CD8-positive, alpha-beta memory T cell (primary cell): ENCODE measurements around the gene KIR3DL2. TPM values are rescaled to one million over a fixed set of nuclear protein-coding genes. Genes with fewer than 3 reads are reported as not detected.

Experiments
- CTCF ChIA-PET: fragments of 350-600 bp; sonication (Branson Sonifier 250); formaldehyde crosslinking; loops from one replicate; lab custom pipeline; 2021; ENCODE audit warnings: antibody characterized with exemption; lab: Charles Lee
- POLR2A ChIA-PET: fragments of 350-600 bp; sonication (Branson Sonifier 250); formaldehyde crosslinking; loops from one replicate; lab custom pipeline; 2021; ENCODE audit warnings: antibody characterized with exemption; lab: Charles Lee
- DNase-seq, 5 donors: peaks; one replicate each; pipeline versions ENCODE4 v3.0.0 to v3.0.0-alpha.2; 2020 to 2022; ENCODE audit warnings: mixed read lengths in 1 of 5
- H3K27ac ChIP-seq: one replicate; pipeline ENCODE4 v1.7.0; 2013; ENCODE audit warnings: low read depth, mild to moderate bottlenecking, low read length, moderate library complexity
- H3K27me3 ChIP-seq: 2 replicates; pipeline ENCODE4 v1.7.0; 2013; ENCODE audit warnings: low read length, mild to moderate bottlenecking; ENCODE audit not compliant: insufficient read depth, poor library complexity, severe bottlenecking
- H3K36me3 ChIP-seq: 2 replicates; pipeline ENCODE4 v1.7.0; 2013; ENCODE audit warnings: mild to moderate bottlenecking, low read length, moderate library complexity; ENCODE audit not compliant: insufficient read depth
- H3K4me1 ChIP-seq: 2 replicates; pipeline ENCODE4 v1.7.0; 2013; ENCODE audit warnings: mild to moderate bottlenecking, low read length, moderate library complexity; ENCODE audit not compliant: insufficient read depth
- H3K4me3 ChIP-seq: 2 replicates; pipeline ENCODE4 v1.7.0; 2013; ENCODE audit warnings: mild to moderate bottlenecking, low read length
- H3K9me3 ChIP-seq: 2 replicates; pipeline ENCODE4 v1.7.0; 2013; ENCODE audit warnings: mild to moderate bottlenecking, low read length
- H3K27ac Mint-ChIP-seq, 8 donors: one replicate each; pipeline ENCODE4 v1.8.0; 2020 to 2021; ENCODE audit warnings: mixed read lengths in 8 of 8, mild to moderate bottlenecking in 6 of 8, inconsistent platforms in 3 of 8, moderate library complexity in 3 of 8
- H3K27me3 Mint-ChIP-seq, 2 donors: one replicate each; pipeline ENCODE4 v1.8.0; 2020 to 2021; ENCODE audit warnings: mixed read lengths in 2 of 2, mild to moderate bottlenecking in 1 of 2, moderate library complexity in 1 of 2
- H3K36me3 Mint-ChIP-seq, 3 donors: one replicate each; pipeline ENCODE4 v1.8.0; 2020 to 2021; ENCODE audit warnings: mixed read lengths in 3 of 3, inconsistent platforms in 1 of 3, mild to moderate bottlenecking in 1 of 3
- H3K4me1 Mint-ChIP-seq, 3 donors: one replicate each; pipeline ENCODE4 v1.8.0; 2020 to 2021; ENCODE audit warnings: mixed read lengths in 3 of 3, inconsistent platforms in 1 of 3, mild to moderate bottlenecking in 1 of 3
- H3K4me3 Mint-ChIP-seq, 7 donors: one replicate each; pipeline ENCODE4 v1.8.0; 2020 to 2021; ENCODE audit warnings: mixed read lengths in 7 of 7, mild to moderate bottlenecking in 6 of 7, moderate library complexity in 4 of 7, inconsistent platforms in 2 of 7
- H3K9me3 Mint-ChIP-seq, 5 donors: one replicate each; pipeline ENCODE4 v1.8.0; 2020 to 2022; ENCODE audit warnings: mixed read lengths in 5 of 5, mild to moderate bottlenecking in 3 of 5, moderate library complexity in 2 of 5, inconsistent platforms in 1 of 5
- polyA plus RNA-seq: library from polyadenylated mRNA; unstranded; fragments of 300-500 nt; fragmentation: Illumina TruSeq; gene quantifications from one replicate; pipeline ENCODE4 v1.2.3, GENCODE V29; 2021
- total RNA-seq, 2 experiments: library from RNA; stranded (reverse); gene quantifications; one replicate each; pipeline ENCODE4 v1.2.3, GENCODE V29; 2021

KIR3DL2 gene
- total and polyA plus RNA-seq, 3 experiments from 2014 or later: 0.27 to 16.8 (median 0.28) TPM

DNA sequence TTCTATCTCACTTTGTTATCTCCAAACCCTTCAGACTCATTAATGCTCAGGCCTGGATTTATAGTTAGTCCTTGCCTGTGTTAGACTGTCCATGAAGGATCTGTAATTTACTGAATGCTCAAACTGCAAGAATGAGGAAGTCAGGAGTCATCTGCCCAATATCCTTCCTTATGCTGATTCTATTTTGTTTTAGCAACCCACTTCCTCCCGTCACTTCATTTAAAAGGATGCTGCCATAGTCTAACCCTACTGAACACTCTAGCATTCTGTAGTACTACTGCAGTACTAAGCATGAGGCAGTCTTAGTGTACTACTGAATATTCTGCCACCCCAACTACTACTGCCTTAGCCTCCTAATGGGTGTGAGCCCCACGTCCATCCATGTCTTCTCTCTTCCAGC is 25.3 kb downstream of the KIR3DL2 start:
- Histone ChIP-seq H3K4me3 (no peak overlapping the region), H3K9me3 (no peaks in the 10 kb centered on the region), H3K36me3 (no peaks in the 10 kb centered on the region), H3K4me1 (no peaks in the 10 kb centered on the region), H3K27me3 (no peaks in the 10 kb centered on the region), H3K27ac (no peak overlapping the region)
- no peaks in the 10 kb centered on the region for H3K36me3 Mint-ChIP-seq
- ChIA-PET POLR2A (no interaction called here), CTCF (no interaction called here)
- H3K27me3 Mint-ChIP-seq: peaks cover 4 to 16% of the 10 kb centered on the region in 2 donors
- no peaks in the 10 kb centered on the region for H3K9me3 Mint-ChIP-seq
- no peaks in the 10 kb centered on the region for H3K4me1 Mint-ChIP-seq
- no peak overlapping the region for H3K27ac Mint-ChIP-seq
- DNase-seq: no peak
- H3K4me3 Mint-ChIP-seq: no peak overlapping the region

DNA sequence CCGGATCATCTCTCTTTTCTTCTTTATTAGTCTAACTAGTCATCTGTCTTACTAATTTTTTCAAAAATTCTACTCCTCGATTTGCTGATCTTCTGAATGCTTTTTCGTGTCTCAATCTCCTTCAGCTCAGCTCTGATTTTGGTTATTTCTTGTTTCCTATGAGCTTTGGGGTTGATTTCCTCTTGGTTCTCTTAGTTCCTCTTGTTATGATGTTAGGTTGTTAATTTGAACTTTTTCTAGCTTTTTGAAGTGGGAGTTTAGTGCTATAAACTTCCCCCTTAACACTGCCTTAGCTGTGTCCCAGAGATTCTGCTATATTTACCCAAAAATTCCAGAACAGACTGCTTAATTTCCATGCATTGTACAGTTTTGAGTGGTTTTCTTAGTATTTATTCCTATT is 27.2 kb downstream of the KIR3DL2 start:
- no peak for DNase-seq
- Mint-ChIP-seq H3K27ac (no peak overlapping the region), H3K4me1 (no peaks in the 10 kb centered on the region), H3K4me3 (no peak overlapping the region), H3K9me3 (peaks cover 0 to under 1% (median 0%) of the 10 kb centered on the region in 5 donors), H3K27me3 (peaks cover 10 to 12% of the 10 kb centered on the region in 2 donors), H3K36me3 (no peaks in the 10 kb centered on the region)
- H3K4me3 ChIP-seq: no peak overlapping the region
- H3K9me3 ChIP-seq: no peaks in the 10 kb centered on the region
- ChIA-PET POLR2A (no interaction called here), CTCF (no interaction called here)
- H3K27ac ChIP-seq: no peak overlapping the region
- no peaks in the 10 kb centered on the region for H3K27me3 ChIP-seq
- H3K4me1 ChIP-seq: no peaks in the 10 kb centered on the region
- no peaks in the 10 kb centered on the region for H3K36me3 ChIP-seq

DNA sequence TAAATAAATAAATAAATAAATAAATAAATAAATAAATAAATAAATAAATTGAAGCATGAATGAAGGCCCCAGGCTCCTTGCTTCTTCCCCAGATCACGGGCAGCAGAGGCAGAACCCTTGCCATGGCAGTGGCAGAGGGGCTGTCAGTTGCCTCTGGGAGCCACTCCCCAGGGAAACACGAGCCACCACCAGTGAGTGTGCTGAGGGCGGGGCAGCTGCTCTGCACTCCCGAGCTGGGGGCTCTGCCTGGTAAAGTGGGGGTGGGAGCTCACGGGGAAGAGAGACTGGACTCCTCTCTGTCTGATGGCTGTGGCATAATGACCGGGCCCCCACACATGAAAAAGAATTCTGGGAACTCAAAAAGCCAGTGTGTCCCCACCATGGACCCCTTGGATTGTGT is 31.6 kb downstream of the KIR3DL2 start:
- H3K4me3 Mint-ChIP-seq: no peak overlapping the region
- Histone ChIP-seq H3K27me3 (no peaks in the 10 kb centered on the region), H3K36me3 (no peaks in the 10 kb centered on the region), H3K4me3 (no peak overlapping the region), H3K4me1 (no peaks in the 10 kb centered on the region), H3K9me3 (no peaks in the 10 kb centered on the region), H3K27ac (no peak overlapping the region)
- ChIA-PET CTCF (no interaction called here), POLR2A (no interaction called here)
- no peak for DNase-seq
- peaks cover 17 to 24% of the 10 kb centered on the region in 2 donors for H3K27me3 Mint-ChIP-seq
- H3K9me3 Mint-ChIP-seq: peaks cover 0 to 2% (median 0%) of the 10 kb centered on the region in 5 donors
- peaks cover 0 to 4% (median 0%) of the 10 kb centered on the region in 3 donors for H3K4me1 Mint-ChIP-seq
- H3K36me3 Mint-ChIP-seq: no peaks in the 10 kb centered on the region
- H3K27ac Mint-ChIP-seq: no peak overlapping the region

DNA sequence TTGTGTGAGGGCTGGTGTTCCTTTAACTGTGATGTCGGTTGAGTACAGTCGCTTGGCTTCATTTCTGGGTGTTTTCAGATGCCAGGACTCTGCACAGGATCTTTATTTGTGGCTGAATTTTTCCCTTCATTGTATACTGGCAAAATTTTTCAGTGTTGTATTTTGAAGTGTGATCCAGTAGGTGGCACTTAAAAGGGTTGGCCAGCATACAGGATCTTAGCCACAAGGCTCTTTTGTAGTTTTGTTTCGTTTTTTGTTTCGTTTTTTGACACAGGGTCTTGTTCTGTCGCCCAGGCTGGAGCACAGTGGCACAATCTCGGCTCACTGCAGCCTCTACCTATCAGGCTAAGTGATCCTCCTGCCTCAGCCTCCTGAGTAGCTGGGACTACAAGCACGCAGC is 32.5 kb downstream of the KIR3DL2 start:
- Histone ChIP-seq H3K4me1 (no peaks in the 10 kb centered on the region), H3K27ac (no peak overlapping the region), H3K9me3 (no peaks in the 10 kb centered on the region), H3K4me3 (no peak overlapping the region), H3K27me3 (no peaks in the 10 kb centered on the region), H3K36me3 (no peaks in the 10 kb centered on the region)
- peak overlapping the region in 4 of 7 donors; percentile 54 to 75 (median 66) for H3K4me3 Mint-ChIP-seq
- POLR2A ChIA-PET: no interaction called here
- peak overlapping the region in 3 of 8 donors; percentile 54 to 84 (median 82) for H3K27ac Mint-ChIP-seq
- peaks cover 0 to 4% (median 0%) of the 10 kb centered on the region in 3 donors for H3K4me1 Mint-ChIP-seq
- H3K27me3 Mint-ChIP-seq: peaks cover 17 to 24% of the 10 kb centered on the region in 2 donors
- no peaks in the 10 kb centered on the region for H3K36me3 Mint-ChIP-seq
- no peak for DNase-seq
- CTCF ChIA-PET: no interaction called here
- H3K9me3 Mint-ChIP-seq: peaks cover 0 to 2% (median 0%) of the 10 kb centered on the region in 5 donors

DNA sequence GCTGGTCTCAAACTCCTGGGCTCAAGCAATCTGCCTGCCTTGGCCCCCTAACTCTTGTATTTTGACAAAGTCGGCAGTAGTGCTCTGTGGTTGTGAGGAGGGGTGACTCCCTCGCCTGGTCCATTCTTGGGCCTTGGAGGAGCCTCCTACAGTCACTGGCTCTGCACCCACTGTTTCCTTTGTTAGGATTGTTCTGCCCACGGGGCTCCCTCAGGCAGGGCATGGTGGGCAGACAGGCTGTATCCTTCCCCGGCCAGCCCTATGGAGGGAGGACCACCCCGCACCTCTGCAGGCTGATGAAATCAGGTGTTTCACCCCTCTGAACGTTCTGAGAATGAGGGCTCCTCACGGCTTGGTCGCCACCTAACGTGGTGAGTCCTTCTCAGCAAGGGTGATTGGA is 33.0 kb downstream of the KIR3DL2 start:
- Histone ChIP-seq H3K4me3 (no peak overlapping the region), H3K27ac (no peak overlapping the region), H3K9me3 (no peaks in the 10 kb centered on the region), H3K27me3 (no peaks in the 10 kb centered on the region), H3K36me3 (no peaks in the 10 kb centered on the region), H3K4me1 (no peaks in the 10 kb centered on the region)
- no peak overlapping the region for H3K4me3 Mint-ChIP-seq
- H3K36me3 Mint-ChIP-seq: no peaks in the 10 kb centered on the region
- DNase-seq: no peak
- ChIA-PET CTCF (no interaction called here), POLR2A (no interaction called here)
- H3K27ac Mint-ChIP-seq: no peak overlapping the region
- peaks cover 19 to 26% of the 10 kb centered on the region in 2 donors for H3K27me3 Mint-ChIP-seq
- peaks cover 0 to 4% (median 0%) of the 10 kb centered on the region in 3 donors for H3K4me1 Mint-ChIP-seq
- peaks cover 0 to 2% (median 0%) of the 10 kb centered on the region in 5 donors for H3K9me3 Mint-ChIP-seq

DNA sequence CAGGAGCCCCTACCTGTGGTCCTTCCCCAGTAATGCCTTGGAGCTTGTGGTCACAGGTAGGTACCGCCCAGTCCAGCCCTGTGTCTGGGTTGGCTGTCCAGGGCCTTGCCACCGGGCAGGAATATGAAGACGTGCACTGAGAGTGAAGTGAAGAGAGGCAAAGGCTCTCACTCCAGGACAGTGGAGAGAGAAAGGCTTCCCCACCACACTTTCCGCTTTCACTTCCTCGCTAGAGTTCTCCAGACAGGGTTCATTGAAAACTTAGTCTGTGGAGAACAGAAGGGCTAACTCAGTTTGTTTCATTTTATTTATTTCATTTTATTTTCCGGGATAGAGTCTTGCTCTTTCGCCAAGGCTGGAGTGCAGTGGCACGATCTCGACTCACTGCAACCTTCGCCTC is 38.0 kb downstream of the KIR3DL2 start:
- Histone ChIP-seq H3K9me3 (no peaks in the 10 kb centered on the region), H3K27ac (no peak overlapping the region), H3K4me3 (no peak overlapping the region), H3K4me1 (no peaks in the 10 kb centered on the region), H3K36me3 (no peaks in the 10 kb centered on the region), H3K27me3 (no peaks in the 10 kb centered on the region)
- H3K27ac Mint-ChIP-seq: no peak overlapping the region
- ChIA-PET CTCF (no interaction called here), POLR2A (no interaction called here)
- peaks cover 6 to 19% of the 10 kb centered on the region in 2 donors for H3K27me3 Mint-ChIP-seq
- DNase-seq: no peak
- no peaks in the 10 kb centered on the region for H3K4me1 Mint-ChIP-seq
- no peaks in the 10 kb centered on the region for H3K36me3 Mint-ChIP-seq
- H3K9me3 Mint-ChIP-seq: peaks cover 0 to 3% (median 0%) of the 10 kb centered on the region in 5 donors
- H3K4me3 Mint-ChIP-seq: no peak overlapping the region

DNA sequence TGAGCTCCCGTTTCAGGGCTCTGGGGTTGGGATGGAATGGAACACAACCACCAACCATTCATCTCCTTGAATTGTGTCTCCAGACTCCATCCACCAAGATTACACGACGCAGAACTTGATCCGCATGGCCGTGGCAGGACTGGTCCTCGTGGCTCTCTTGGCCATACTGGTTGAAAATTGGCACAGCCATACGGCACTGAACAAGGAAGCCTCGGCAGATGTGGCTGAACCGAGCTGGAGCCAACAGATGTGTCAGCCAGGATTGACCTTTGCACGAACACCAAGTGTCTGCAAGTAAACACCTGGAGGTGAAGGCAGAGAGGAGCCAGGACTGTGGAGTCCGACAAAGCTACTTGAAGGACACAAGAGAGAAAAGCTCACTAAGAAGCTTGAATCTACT is 39.3 kb downstream of the KIR3DL2 start:
- Histone ChIP-seq H3K27me3 (no peaks in the 10 kb centered on the region), H3K36me3 (no peaks in the 10 kb centered on the region), H3K4me3 (no peak overlapping the region), H3K9me3 (no peaks in the 10 kb centered on the region), H3K4me1 (no peaks in the 10 kb centered on the region), H3K27ac (no peak overlapping the region)
- H3K27ac Mint-ChIP-seq: no peak overlapping the region
- no peaks in the 10 kb centered on the region for H3K4me1 Mint-ChIP-seq
- no peak for DNase-seq
- CTCF ChIA-PET: no interaction called here
- peaks cover 0 to 3% (median 0%) of the 10 kb centered on the region in 5 donors for H3K9me3 Mint-ChIP-seq
- no peak overlapping the region for H3K4me3 Mint-ChIP-seq
- no peaks in the 10 kb centered on the region for H3K36me3 Mint-ChIP-seq
- peaks cover 6 to 19% of the 10 kb centered on the region in 2 donors for H3K27me3 Mint-ChIP-seq
- POLR2A ChIA-PET: no interaction called here

DNA sequence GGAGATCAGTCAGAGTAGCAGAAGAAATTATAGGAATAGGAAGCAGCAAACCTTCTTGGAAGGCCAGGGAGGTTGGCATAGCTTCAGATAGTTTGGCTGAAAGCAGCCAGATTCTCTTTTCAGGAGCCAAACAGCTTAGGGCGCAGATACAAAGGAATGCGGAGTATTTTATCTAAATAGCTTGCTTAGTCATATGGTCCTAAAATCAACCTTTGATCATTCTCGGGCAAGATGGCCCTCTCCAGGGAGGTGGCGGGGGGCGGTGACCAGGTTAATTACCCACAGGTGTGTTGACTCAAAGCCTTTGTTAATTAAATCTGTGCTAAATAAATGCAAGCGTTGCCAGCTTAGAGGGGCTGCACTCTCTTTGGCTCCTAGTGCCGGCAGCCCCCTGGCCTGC is 43.2 kb downstream of the KIR3DL2 start:
- peaks cover 0 to 3% (median 0%) of the 10 kb centered on the region in 5 donors for H3K9me3 Mint-ChIP-seq
- H3K36me3 Mint-ChIP-seq: no peaks in the 10 kb centered on the region
- no peaks in the 10 kb centered on the region for H3K4me1 ChIP-seq
- H3K27ac Mint-ChIP-seq: no peak overlapping the region
- CTCF ChIA-PET: no interaction called here
- no peaks in the 10 kb centered on the region for H3K9me3 ChIP-seq
- H3K27me3 ChIP-seq: no peaks in the 10 kb centered on the region
- DNase-seq: no peak
- no peaks in the 10 kb centered on the region for H3K36me3 ChIP-seq
- POLR2A ChIA-PET: no interaction called here
- peaks cover 16 to 29% of the 10 kb centered on the region in 2 donors for H3K27me3 Mint-ChIP-seq
- no peak overlapping the region for H3K4me3 ChIP-seq
- no peak overlapping the region for H3K4me3 Mint-ChIP-seq
- H3K27ac ChIP-seq: no peak overlapping the region
- H3K4me1 Mint-ChIP-seq: no peaks in the 10 kb centered on the region
